ENCODE data around the gene ACSF2. TPM values are rescaled to one million over a fixed set of nuclear protein-coding genes. Genes with fewer than 3 reads are reported as not detected.

ACSF2 gene
- total and polyA plus RNA-seq, 2 of the 13 experiments (the other 11 are each of a cell fraction or from before 2014, with no cell fraction given) = 87.3 to 109 TPM

- TF ChIP-seq ZNF142 (CRISPR knock-in tag; IDR thresholded peaks at IDR 0.05) (no peak), ELF4 (CRISPR knock-in tag; IDR thresholded peaks at IDR 0.05; ENCODE audit: borderline replicate concordance) (no peak), POLR2A (IDR thresholded peaks at IDR 0.05; ENCODE audit: insufficient read depth in 1 of 2, low read depth in 2 of 2, low read length in 2 of 2) (no peak), JUND (CRISPR knock-in tag; IDR thresholded peaks at IDR 0.05) (no peak), KLF13 (CRISPR knock-in tag; IDR thresholded peaks at IDR 0.05) (peak; percentile 83; the same call in 1 of the 2 replicates), ZNF563 (CRISPR knock-in tag; IDR thresholded peaks at IDR 0.05) (no peak), ZNF138 (CRISPR knock-in tag; IDR thresholded peaks at IDR 0.05; ENCODE audit: low read depth) (no peak), ZBTB14 (CRISPR knock-in tag; IDR thresholded peaks at IDR 0.05) (peak; percentile 39; the same call in 1 of the 2 replicates), ZNF639 (CRISPR knock-in tag; conservative IDR thresholded peaks at IDR 0.05) (0 out of 2 replicates have a peak, but pooled peaks have one; percentile 22), CEBPG (CRISPR knock-in tag; IDR thresholded peaks at IDR 0.05) (no peak), ZNF292 (CRISPR knock-in tag; IDR thresholded peaks at IDR 0.05; ENCODE audit: borderline replicate concordance, low read depth) (no peak), ZNF3 (CRISPR knock-in tag; IDR thresholded peaks at IDR 0.05) (no peak), ZNF746 (CRISPR knock-in tag; IDR thresholded peaks at IDR 0.05) (0 out of 2 replicates have a peak, but pooled peaks have one; percentile 46), ZNF414 (CRISPR knock-in tag; IDR thresholded peaks at IDR 0.05) (no peak), CBX5 (CRISPR knock-in tag; IDR thresholded peaks at IDR 0.05; ENCODE audit: borderline replicate concordance) (no peak), ZBTB2 (CRISPR knock-in tag; IDR thresholded peaks at IDR 0.05; ENCODE audit: low read depth) (no peak), ZNF749 (CRISPR knock-in tag; IDR thresholded peaks at IDR 0.05; ENCODE audit: borderline replicate concordance) (no peak), ZNF891 (CRISPR knock-in tag; IDR thresholded peaks at IDR 0.05) (no peak), PAF1 (CRISPR knock-in tag; IDR thresholded peaks at IDR 0.05) (no peak), ZSCAN20 (CRISPR knock-in tag; IDR thresholded peaks at IDR 0.05; ENCODE audit: borderline replicate concordance) (0 out of 2 replicates have a peak, but pooled peaks have one; percentile 32)
Observed at GRCh38 chr17:50424996-50425681, 879 bp upstream of the ACSF2 start (continued).

Measured in HepG2 (cell line).